GM21423 (cell line): ENCODE data around the gene ABHD13.

ENCODE experiments used
- ATAC-seq: cut with Tn5 transposase; IDR thresholded peaks from one replicate; pipeline ENCODE4 v1.9.1; 2021; ENCODE audit warnings: mild to moderate bottlenecking, moderate library complexity; ENCODE audit not compliant: unreplicated experiment

Gene ABHD13

GRCh38 chr13:108281901-108282300 is 63.7 kb downstream of the ABHD13 start:
- ATAC-seq: no peak

- ATAC-seq: no peak
Measured at GRCh38 chr13:108283110-108283509, 64.9 kb downstream of the ABHD13 start.
